Measurements from ENCODE around the gene MIS18BP1. TPM values are rescaled to one million over a fixed set of nuclear protein-coding genes. Genes with fewer than 3 reads are reported as not detected.

MIS18BP1 gene
- total RNA-seq, 4 donors from 2014 or later = 28.5 to 58.0 (median 29.7) TPM

GRCh38 chr14:45271858-45272537 lies 19.0 kb upstream of the MIS18BP1 start:
- TF ChIP-seq, protein P1, sequence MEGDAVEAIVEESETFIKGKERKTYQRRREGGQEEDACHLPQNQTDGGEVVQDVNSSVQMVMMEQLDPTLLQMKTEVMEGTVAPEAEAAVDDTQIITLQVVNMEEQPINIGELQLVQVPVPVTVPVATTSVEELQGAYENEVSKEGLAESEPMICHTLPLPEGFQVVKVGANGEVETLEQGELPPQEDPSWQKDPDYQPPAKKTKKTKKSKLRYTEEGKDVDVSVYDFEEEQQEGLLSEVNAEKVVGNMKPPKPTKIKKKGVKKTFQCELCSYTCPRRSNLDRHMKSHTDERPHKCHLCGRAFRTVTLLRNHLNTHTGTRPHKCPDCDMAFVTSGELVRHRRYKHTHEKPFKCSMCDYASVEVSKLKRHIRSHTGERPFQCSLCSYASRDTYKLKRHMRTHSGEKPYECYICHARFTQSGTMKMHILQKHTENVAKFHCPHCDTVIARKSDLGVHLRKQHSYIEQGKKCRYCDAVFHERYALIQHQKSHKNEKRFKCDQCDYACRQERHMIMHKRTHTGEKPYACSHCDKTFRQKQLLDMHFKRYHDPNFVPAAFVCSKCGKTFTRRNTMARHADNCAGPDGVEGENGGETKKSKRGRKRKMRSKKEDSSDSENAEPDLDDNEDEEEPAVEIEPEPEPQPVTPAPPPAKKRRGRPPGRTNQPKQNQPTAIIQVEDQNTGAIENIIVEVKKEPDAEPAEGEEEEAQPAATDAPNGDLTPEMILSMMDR (IDR thresholded peaks at IDR 0.05) = no peak
- ATAC-seq (ENCODE audit: low FRiP score) (no peak), DNase-seq (ENCODE audit: low spot score) (no peak)

- TF ChIP-seq, protein P1 (IDR thresholded peaks at IDR 0.05) = no peak
- no peak for DNase-seq (ENCODE audit: low spot score)
- ATAC-seq (ENCODE audit: low FRiP score) = no peak
Measured at GRCh38 chr14:45270031-45270430, 17.0 kb upstream of the MIS18BP1 start.

GRCh38 chr14:45267071-45267470 lies 14.1 kb upstream of the MIS18BP1 start:
- TF ChIP-seq, protein P1 (IDR thresholded peaks at IDR 0.05) = no peak
- DNase-seq (ENCODE audit: low spot score) = no peak
- no peak for ATAC-seq (ENCODE audit: low FRiP score)

DNA sequence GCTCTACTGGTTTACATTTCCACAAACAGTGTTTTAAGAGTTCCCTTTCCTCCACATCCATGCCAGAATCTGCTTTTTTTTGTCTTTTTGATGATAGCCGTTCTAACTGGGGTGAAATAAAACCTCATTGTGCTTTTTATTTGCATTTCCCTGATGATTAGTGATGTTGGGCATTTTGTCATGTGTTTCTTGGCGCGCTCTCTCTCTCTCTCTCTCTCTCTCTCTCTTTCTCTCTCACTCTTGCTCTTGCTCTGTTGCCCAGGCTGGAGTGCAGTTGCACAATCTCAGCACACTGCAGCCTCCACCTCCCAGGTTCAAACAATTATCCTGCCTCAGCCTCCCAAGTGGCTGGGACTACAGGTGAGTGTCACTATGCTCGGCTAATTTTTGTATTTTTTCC lies 9.6 kb upstream of the MIS18BP1 start:
- DNase-seq (ENCODE audit: low spot score) = no peak
- no peak for ATAC-seq (ENCODE audit: low FRiP score)
- TF ChIP-seq, protein P1 (IDR thresholded peaks at IDR 0.05) = no peak

DNA sequence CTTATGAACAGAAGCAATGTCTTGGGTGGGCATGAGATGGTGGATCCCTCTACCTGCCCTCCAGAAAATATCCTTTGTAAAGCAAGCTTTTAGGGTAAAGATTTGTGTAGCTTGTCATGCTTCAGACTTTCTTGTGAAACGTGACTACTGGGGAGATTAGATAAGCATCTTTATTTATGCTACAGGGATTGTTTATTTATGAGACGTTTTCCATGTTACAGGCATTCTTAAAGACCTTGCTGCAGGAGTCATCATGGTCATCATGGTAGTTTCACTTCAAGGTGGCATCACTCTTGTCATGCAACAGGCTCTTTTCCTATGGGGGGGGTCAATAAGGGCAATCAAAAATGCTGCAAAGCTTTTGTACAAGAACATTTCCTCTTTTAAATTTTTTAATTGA lies 8.2 kb upstream of the MIS18BP1 start:
- TF ChIP-seq, protein P1 (IDR thresholded peaks at IDR 0.05) = no peak
- DNase-seq (ENCODE audit: low spot score) = no peak
- ATAC-seq (ENCODE audit: low FRiP score) = no peak

- TF ChIP-seq, protein P1 (IDR thresholded peaks at IDR 0.05) = no peak
- ATAC-seq (ENCODE audit: low FRiP score) = no peak
- no peak for DNase-seq (ENCODE audit: low spot score)
Measured at GRCh38 chr14:45258805-45259204, 5.8 kb upstream of the MIS18BP1 start.

DNA sequence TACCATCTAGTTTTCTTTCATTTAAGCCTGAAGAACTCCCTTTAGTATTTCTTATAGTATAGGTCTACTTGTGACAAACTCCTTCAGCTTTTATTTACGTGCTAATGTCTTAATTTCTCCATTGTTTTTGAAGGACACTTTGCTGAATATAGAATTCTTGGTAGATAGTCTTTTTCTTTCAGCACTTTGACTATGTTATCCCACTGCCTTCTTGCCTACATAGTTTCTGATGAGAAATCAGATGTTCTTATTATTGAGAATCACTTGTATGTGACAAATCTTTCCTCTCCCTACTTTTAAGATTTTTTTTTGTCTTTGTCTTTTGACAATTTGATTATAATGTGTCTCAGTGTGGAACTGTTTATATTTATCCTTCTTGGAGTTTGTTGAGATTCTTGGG lies 5.1 kb upstream of the MIS18BP1 start:
- DNase-seq (ENCODE audit: low spot score) (no peak), ATAC-seq (ENCODE audit: low FRiP score) (no peak)
- TF ChIP-seq, protein P1 (IDR thresholded peaks at IDR 0.05) = no peak
